ENCODE results near the gene BPIFB3. TPM values are rescaled to one million over a fixed set of nuclear protein-coding genes. Genes with fewer than 3 reads are reported as not detected.

BPIFB3 gene
- total RNA-seq, 2 experiments from 2014 or later: not detected

- Mint-ChIP-seq H3K9me3 (ENCODE audit: insufficient read depth) (no peaks in the 10 kb centered on the region), H3K27ac (no peak overlapping the region), H3K36me3 (ENCODE audit: low read depth) (no peaks in the 10 kb centered on the region), H3K4me3 (no peak overlapping the region), H3K27me3 (ENCODE audit: low read depth) (no peaks in the 10 kb centered on the region), H3K4me1 (ENCODE audit: low read depth) (no peaks in the 10 kb centered on the region)
- no peak for DNase-seq
- CTCF ChIA-PET: no interaction called here
- no peak for ATAC-seq
- POLR2A ChIA-PET: no interaction called here
Measured at GRCh38 chr20:33072813-33073212, 19.1 kb downstream of the BPIFB3 start.

GRCh38 chr20:33074675-33075074, 21.0 kb downstream of the BPIFB3 start:
- CTCF ChIA-PET: interaction anchor here (1.2 kb wide), 1 partner anchor 173 kb away, joined by 3 read pairs; no protein-coding TSS in a partner anchor

GRCh38 chr20:33075281-33075680, 21.6 kb downstream of the BPIFB3 start:
- no peaks in the 10 kb centered on the region for H3K9me3 Mint-ChIP-seq (ENCODE audit: insufficient read depth)
- no peak overlapping the region for H3K27ac Mint-ChIP-seq
- H3K27me3 Mint-ChIP-seq (ENCODE audit: low read depth): no peaks in the 10 kb centered on the region
- ChIA-PET CTCF (interaction anchor here (1.3 kb wide), 1 partner anchor 130 kb away, joined by 5 read pairs; no protein-coding TSS in a partner anchor), POLR2A (no interaction called here)
- H3K4me3 Mint-ChIP-seq: no peak overlapping the region
- no peaks in the 10 kb centered on the region for H3K4me1 Mint-ChIP-seq (ENCODE audit: low read depth)
- H3K36me3 Mint-ChIP-seq (ENCODE audit: low read depth): no peaks in the 10 kb centered on the region
- ATAC-seq: no peak
- DNase-seq: no peak

More at GRCh38 chr20:33074675-33075074, 21.0 kb downstream of the BPIFB3 start:
- no peak for ATAC-seq
- no peaks in the 10 kb centered on the region for H3K27me3 Mint-ChIP-seq (ENCODE audit: low read depth)
- POLR2A ChIA-PET: no interaction called here
- no peak overlapping the region for H3K4me3 Mint-ChIP-seq
- H3K36me3 Mint-ChIP-seq (ENCODE audit: low read depth): no peaks in the 10 kb centered on the region
- H3K27ac Mint-ChIP-seq: no peak overlapping the region
- H3K4me1 Mint-ChIP-seq (ENCODE audit: low read depth): no peaks in the 10 kb centered on the region
- H3K9me3 Mint-ChIP-seq (ENCODE audit: insufficient read depth): no peaks in the 10 kb centered on the region
- DNase-seq: no peak

GRCh38 chr20:33076662-33077372, 23.1 kb downstream of the BPIFB3 start:
- Mint-ChIP-seq H3K9me3 (ENCODE audit: insufficient read depth) (no peaks in the 10 kb centered on the region), H3K36me3 (ENCODE audit: low read depth) (no peaks in the 10 kb centered on the region), H3K4me1 (ENCODE audit: low read depth) (no peaks in the 10 kb centered on the region), H3K27me3 (ENCODE audit: low read depth) (peaks cover 5% of the 10 kb centered on the region), H3K4me3 (no peak overlapping the region), H3K27ac (no peak overlapping the region)
- no peak for ATAC-seq
- DNase-seq: no peak
- POLR2A ChIA-PET: no interaction called here
- CTCF ChIA-PET: interaction anchor here (0.8 to 1.3 kb wide), 5 partner anchors 10 to 247 kb away, joined by 3 to 5 read pairs (median 3); no protein-coding TSS in a partner anchor

- Mint-ChIP-seq H3K27ac (no peak within 1 kb of the TSS), H3K27me3 (ENCODE audit: low read depth) (peaks cover 5% of the 10 kb centered on the region), H3K4me1 (ENCODE audit: low read depth) (no peaks in the 10 kb centered on the region), H3K4me3 (no peak within 1 kb of the TSS), H3K9me3 (ENCODE audit: insufficient read depth) (no peaks in the 10 kb centered on the region), H3K36me3 (ENCODE audit: low read depth) (no peaks in the 10 kb centered on the region)
- ChIA-PET POLR2A (interaction anchor here (0.6 kb wide), 1 partner anchor 285 kb away, joined by 3 read pairs; no protein-coding TSS in a partner anchor), CTCF (interaction anchor here (2.5 kb wide), 1 partner anchor 177 kb away, joined by 6 read pairs; no protein-coding TSS in a partner anchor)
- DNase-seq (no peak), ATAC-seq (no peak)
Measured at GRCh38 chr20:33079259-33079658, 25.6 kb downstream of the BPIFB3 start, which contains the start of gene BPIFB4. BPIFB4 (plus strand) TSS chr20:33079643; CDS start chr20:33081527, 1,884 bp downstream.

- ChIA-PET POLR2A (no interaction called here), CTCF (interaction anchor here (0.7 kb wide), 1 partner anchor 180 kb away, joined by 4 read pairs; no protein-coding TSS in a partner anchor)
- Mint-ChIP-seq H3K4me3 (no peak overlapping the region), H3K9me3 (ENCODE audit: insufficient read depth) (no peaks in the 10 kb centered on the region), H3K4me1 (ENCODE audit: low read depth) (no peaks in the 10 kb centered on the region), H3K36me3 (ENCODE audit: low read depth) (no peaks in the 10 kb centered on the region), H3K27me3 (ENCODE audit: low read depth) (peaks cover 5% of the 10 kb centered on the region), H3K27ac (no peak overlapping the region)
- DNase-seq (no peak), ATAC-seq (no peak)
Measured at GRCh38 chr20:33081411-33082154, 27.9 kb downstream of the BPIFB3 start.

- Mint-ChIP-seq H3K4me1 (ENCODE audit: low read depth) (no peaks in the 10 kb centered on the region), H3K27ac (no peak overlapping the region), H3K27me3 (ENCODE audit: low read depth) (peaks cover 5% of the 10 kb centered on the region), H3K9me3 (ENCODE audit: insufficient read depth) (no peaks in the 10 kb centered on the region), H3K36me3 (ENCODE audit: low read depth) (no peaks in the 10 kb centered on the region), H3K4me3 (no peak overlapping the region)
- no peak for DNase-seq
- POLR2A ChIA-PET: no interaction called here
- ATAC-seq: no peak
- CTCF ChIA-PET: no interaction called here
Measured at GRCh38 chr20:33082546-33082945, 28.8 kb downstream of the BPIFB3 start.

GRCh38 chr20:33083544-33084340, 30.0 kb downstream of the BPIFB3 start:
- H3K9me3 Mint-ChIP-seq (ENCODE audit: insufficient read depth): no peaks in the 10 kb centered on the region
- CTCF ChIA-PET: interaction anchor here (1.0 kb wide), 1 partner anchor 13 kb away, joined by 4 read pairs; no protein-coding TSS in a partner anchor
- no peaks in the 10 kb centered on the region for H3K4me1 Mint-ChIP-seq (ENCODE audit: low read depth)
- no peak for ATAC-seq
- POLR2A ChIA-PET: no interaction called here
- no peak overlapping the region for H3K27ac Mint-ChIP-seq
- DNase-seq: no peak
- no peaks in the 10 kb centered on the region for H3K36me3 Mint-ChIP-seq (ENCODE audit: low read depth)
- no peak overlapping the region for H3K4me3 Mint-ChIP-seq
- peaks cover 5% of the 10 kb centered on the region for H3K27me3 Mint-ChIP-seq (ENCODE audit: low read depth)

- ChIA-PET POLR2A (no interaction called here), CTCF (interaction anchor here (1.3 kb wide), 1 partner anchor 182 kb away, joined by 3 read pairs; no protein-coding TSS in a partner anchor)
- no peak for ATAC-seq
- DNase-seq: no peak
- Mint-ChIP-seq H3K27ac (no peak overlapping the region), H3K4me3 (no peak overlapping the region), H3K4me1 (ENCODE audit: low read depth) (no peaks in the 10 kb centered on the region), H3K9me3 (ENCODE audit: insufficient read depth) (no peaks in the 10 kb centered on the region), H3K27me3 (ENCODE audit: low read depth) (peaks cover 5% of the 10 kb centered on the region), H3K36me3 (ENCODE audit: low read depth) (no peaks in the 10 kb centered on the region)
Measured at GRCh38 chr20:33084722-33085121, 31.0 kb downstream of the BPIFB3 start.

- CTCF ChIA-PET: interaction anchor here (0.9 to 1.5 kb wide), 3 partner anchors 10 to 184 kb away, joined by 3 to 4 read pairs (median 3); no protein-coding TSS in a partner anchor
- H3K27ac Mint-ChIP-seq: no peak overlapping the region
- H3K36me3 Mint-ChIP-seq (ENCODE audit: low read depth): no peaks in the 10 kb centered on the region
- no peaks in the 10 kb centered on the region for H3K27me3 Mint-ChIP-seq (ENCODE audit: low read depth)
- no peaks in the 10 kb centered on the region for H3K9me3 Mint-ChIP-seq (ENCODE audit: insufficient read depth)
- DNase-seq (no peak), ATAC-seq (no peak)
- no peaks in the 10 kb centered on the region for H3K4me1 Mint-ChIP-seq (ENCODE audit: low read depth)
- no peak overlapping the region for H3K4me3 Mint-ChIP-seq
- POLR2A ChIA-PET: no interaction called here
Measured at GRCh38 chr20:33086052-33086722, 32.5 kb downstream of the BPIFB3 start.

GRCh38 chr20:33091147-33091546, 37.4 kb downstream of the BPIFB3 start:
- Mint-ChIP-seq H3K9me3 (ENCODE audit: insufficient read depth) (no peaks in the 10 kb centered on the region), H3K27ac (no peak overlapping the region), H3K4me1 (ENCODE audit: low read depth) (no peaks in the 10 kb centered on the region), H3K27me3 (ENCODE audit: low read depth) (no peaks in the 10 kb centered on the region), H3K36me3 (ENCODE audit: low read depth) (no peaks in the 10 kb centered on the region), H3K4me3 (no peak overlapping the region)
- ChIA-PET CTCF (interaction anchor here (0.7 to 1.7 kb wide), 2 partner anchors 145 to 189 kb away, joined by 3 to 7 read pairs; no protein-coding TSS in a partner anchor), POLR2A (no interaction called here)
- ATAC-seq (no peak), DNase-seq (no peak)

Measured in activated CD8-positive, alpha-beta T cell treated with anti-CD3 and anti-CD28 coated beads, Interleukin-2, amount 10 ng/mL, durations not matched to agents 7 days and 5 days (primary cell).